ENCODE results near the gene IL17RA.
A peak's percentile ranks its signal among the peaks of the same experiment; 100 is the strongest.
"Not testable (repeated sequence)": the region's sequence is repeated elsewhere in the genome, so short reads cannot be mapped to it uniquely, and the experiment has no call there.

The IL17RA gene, protein sequence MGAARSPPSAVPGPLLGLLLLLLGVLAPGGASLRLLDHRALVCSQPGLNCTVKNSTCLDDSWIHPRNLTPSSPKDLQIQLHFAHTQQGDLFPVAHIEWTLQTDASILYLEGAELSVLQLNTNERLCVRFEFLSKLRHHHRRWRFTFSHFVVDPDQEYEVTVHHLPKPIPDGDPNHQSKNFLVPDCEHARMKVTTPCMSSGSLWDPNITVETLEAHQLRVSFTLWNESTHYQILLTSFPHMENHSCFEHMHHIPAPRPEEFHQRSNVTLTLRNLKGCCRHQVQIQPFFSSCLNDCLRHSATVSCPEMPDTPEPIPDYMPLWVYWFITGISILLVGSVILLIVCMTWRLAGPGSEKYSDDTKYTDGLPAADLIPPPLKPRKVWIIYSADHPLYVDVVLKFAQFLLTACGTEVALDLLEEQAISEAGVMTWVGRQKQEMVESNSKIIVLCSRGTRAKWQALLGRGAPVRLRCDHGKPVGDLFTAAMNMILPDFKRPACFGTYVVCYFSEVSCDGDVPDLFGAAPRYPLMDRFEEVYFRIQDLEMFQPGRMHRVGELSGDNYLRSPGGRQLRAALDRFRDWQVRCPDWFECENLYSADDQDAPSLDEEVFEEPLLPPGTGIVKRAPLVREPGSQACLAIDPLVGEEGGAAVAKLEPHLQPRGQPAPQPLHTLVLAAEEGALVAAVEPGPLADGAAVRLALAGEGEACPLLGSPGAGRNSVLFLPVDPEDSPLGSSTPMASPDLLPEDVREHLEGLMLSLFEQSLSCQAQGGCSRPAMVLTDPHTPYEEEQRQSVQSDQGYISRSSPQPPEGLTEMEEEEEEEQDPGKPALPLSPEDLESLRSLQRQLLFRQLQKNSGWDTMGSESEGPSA

DNA sequence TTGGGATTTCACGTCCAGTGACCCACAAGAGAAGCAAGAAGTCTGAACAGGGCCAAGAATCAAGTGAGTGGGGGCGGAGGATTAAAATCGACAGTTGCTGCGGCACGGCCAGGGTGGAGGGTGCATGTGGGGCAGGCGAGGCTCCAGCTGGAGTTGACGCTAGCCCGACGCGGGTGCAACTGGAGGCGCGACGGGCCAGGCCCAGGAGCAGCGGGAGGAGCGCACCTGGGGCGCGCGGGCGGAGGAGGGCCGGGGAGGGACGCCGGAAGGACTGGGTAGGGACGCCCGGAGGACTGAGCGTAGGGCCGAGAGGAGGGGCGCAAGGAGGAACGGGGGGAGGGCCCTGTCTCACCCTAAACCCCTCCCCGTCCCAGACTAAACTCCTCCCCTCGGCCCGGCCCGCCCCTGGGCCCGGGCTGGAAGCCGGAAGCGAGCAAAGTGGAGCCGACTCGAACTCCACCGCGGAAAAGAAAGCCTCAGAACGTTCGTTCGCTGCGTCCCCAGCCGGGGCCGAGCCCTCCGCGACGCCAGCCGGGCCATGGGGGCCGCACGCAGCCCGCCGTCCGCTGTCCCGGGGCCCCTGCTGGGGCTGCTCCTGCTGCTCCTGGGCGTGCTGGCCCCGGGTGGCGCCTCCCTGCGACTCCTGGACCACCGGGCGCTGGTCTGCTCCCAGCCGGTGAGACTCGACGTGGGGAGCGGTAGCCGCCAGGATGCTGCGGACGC, at the start of gene IL17RA:
Gene IL17RA, plus strand, starts transcription at position 447 of the 723 bp plus-strand sequence. Its CDS starts 92 bp downstream, at position 539.
- peak; percentile 76 to 90 (median 88) for DNase-seq

GRCh38 chr22:17035246-17035645, 49.6 kb upstream of the IL17RA start:
- no peak for DNase-seq

DNA sequence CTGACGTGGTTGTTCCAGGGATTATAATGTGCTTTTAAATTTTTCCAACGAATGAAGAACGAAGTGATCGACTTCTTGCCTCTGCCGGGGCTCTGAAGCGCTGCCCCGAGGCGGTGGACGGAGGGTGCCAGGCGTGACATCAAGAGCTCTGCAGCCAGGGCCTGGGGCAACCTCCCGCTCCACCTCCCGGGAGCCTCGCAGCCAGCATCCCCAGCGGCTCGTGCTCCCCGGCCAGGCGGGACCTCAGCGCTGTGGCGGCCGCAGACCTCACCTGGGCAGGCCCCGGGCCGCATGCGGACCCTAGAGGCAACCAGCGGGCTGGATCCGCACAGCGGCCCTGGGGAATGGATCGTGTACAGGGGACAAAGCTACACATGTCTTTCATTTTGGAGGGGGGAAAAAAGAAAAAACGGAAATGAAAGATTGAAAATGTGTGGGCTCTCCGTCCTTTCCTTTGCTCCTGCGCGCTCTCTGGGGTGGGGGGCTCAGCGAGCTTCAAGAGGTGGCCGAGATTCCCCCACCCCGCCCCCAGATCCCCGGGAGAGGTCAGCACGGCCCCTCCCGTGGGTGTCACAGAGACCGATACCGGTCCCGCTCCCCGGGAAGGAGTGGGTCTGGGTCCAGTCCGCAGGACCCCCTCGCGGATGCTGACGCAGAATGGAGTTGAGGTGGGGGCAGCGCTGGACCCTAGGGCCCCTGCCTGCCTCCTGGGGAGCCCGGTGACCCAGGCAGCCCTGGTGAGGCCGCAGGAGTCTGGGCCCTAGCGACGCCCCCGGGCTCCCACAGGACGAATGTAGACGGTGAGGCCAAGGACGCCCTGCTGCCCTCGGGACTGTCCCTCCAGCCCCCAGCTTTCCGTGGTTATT, 48.6 kb upstream of the IL17RA start:
- DNase-seq, result not testable (repeated sequence)

GRCh38 chr22:17036842-17037711, 47.7 kb upstream of the IL17RA start:
- not testable (repeated sequence) for DNase-seq

DNA sequence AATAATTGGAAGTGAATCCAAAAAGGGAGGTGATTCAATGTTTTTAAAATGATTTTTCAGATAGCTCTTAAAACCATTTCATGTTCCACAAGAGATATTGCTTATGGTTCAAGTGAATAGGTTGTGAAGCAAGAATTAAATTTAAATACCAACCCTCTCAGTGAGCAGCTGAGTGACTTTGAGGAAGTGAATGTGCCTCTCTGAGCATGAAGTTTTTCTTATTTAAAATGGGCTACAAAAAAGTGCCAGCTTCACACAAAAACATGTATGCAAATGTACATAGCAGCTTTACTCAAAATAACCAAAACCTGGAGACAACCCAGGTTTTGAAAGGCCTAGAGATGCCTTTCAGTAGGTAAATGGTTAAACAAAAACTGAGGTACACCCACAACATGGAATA, 41.3 kb upstream of the IL17RA start:
- no peak for DNase-seq

DNA sequence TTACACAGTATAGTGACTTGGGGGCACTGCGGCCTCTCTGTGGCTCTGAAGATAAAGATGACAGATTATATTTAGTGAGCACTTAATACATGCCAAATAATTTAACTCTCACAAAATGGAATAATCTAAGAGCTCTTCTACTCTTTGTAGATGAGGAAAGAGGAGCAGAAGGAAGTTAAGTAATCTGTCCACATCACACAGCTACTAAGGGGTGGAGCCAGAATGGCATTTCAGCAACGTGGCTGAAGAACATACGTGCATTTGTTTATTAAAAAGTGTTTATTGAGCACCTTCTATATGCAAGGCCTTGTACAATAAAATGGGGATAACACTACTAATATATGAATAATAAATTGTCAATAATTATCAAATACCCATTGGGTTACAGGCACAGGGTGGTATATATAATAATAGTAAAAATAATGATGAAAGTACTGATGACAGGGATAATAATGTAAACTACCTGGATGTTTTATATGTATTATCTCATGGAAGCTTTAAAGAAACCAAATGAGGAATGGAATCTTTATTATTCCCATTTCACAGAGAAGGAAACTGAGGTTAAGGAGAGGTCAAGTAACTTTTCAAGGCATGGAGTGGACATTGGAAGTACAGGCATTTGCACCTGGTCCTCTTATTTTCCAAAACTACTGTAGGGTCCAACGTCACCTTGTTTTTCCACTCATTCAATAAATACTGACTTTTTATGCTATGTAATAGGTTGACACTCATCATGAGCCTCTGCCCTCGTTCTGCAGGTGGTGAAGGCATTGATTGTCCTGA, 38.0 kb upstream of the IL17RA start:
- no peak for DNase-seq

GRCh38 chr22:17047656-17048055, 37.1 kb upstream of the IL17RA start:
- DNase-seq, result no peak

- DNase-seq, result no peak
Observed at GRCh38 chr22:17056058-17056457, 28.7 kb upstream of the IL17RA start.

- DNase-seq, result no peak
Observed at GRCh38 chr22:17056807-17057206, 28.0 kb upstream of the IL17RA start.

GRCh38 chr22:17057959-17058814, 26.6 kb upstream of the IL17RA start:
- peak in 3 of 4 experiments; percentile 10 to 26 (median 20) for DNase-seq

- no peak for DNase-seq
Observed at GRCh38 chr22:17060126-17060525, 24.7 kb upstream of the IL17RA start.

DNA sequence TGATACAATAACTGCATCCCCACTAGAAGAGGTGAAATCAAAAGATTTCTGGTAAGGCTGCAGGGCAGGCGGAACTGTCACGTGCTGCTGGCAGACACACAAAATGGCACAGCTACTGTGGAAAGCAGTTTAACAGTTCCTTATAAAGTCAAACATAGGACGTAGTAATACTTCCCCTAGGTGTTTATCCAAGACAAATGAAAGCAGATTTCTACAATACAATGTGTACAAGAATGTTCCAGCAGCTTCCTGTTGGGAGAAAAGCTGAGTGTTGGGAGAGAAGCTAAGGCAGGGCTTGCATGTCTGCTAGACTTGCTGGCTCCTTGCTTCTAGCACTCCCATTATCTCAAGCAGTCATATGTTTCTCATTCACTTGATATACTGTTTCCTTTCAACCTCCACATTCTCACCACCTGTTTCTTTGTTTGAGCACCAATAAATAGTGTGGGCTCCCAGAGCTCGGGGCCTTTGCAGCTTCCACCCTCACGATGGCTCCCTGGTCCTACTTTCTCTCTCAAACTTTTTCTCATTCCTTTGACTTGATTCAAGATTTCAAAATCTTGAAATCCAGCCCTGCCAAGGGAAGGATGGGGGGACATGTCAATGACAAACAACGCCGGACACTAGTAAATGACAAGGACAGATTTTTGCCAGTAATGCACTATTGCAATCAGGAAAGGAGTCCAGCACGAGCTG, 21.2 kb upstream of the IL17RA start:
- no peak for DNase-seq

DNA sequence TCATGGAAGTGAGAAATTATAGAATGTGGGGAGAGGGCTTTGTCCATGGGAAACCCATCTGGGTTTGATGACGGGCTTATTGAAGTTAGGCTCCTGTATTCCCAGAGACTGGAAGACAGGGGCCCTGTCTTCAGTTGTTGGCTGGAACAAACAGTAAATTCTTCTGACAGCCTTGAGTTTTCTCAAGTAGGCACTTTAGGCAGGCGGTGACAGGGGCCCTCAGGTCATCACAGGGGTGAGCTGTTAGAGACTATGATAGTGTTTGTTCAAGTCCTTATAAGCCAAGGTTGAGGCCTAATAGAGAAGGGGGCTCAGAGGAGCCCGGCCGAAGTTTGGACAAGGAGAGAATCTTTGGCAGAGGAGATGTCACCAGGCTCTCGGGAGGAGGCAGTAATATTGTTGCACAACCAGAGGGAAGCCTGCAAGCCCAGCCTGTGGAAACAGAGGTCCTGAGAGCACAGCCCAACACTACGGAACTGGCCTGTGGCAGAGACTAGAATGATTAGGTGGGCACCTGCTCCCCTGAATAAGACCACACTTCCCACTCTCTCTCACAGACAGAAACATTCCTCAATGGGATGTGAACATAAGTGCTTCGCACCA, 20.2 kb upstream of the IL17RA start:
- no peak for DNase-seq

DNA sequence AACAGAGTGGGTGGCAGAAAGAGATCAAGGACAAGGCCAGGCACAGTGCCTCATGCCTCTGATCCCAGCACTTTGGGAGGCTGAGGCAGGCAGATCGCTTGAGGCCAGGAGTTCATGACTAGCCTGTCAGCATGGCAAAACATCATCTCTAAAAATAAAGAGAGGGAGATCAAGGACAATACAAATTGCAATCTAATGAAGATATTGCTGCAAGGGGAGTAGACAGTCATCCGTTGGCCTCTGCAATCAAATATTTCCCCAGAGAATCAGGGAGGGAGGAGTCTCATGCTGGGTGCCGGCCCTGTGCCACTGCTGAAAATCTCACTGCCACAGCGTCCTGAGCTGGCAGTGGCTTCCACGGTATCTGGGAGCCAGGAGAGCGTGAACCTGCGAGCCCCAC, 19.4 kb upstream of the IL17RA start:
- no peak for DNase-seq

- DNase-seq, result no peak
Observed at GRCh38 chr22:17072877-17073276, 11.9 kb upstream of the IL17RA start.

- no peak for DNase-seq
Observed at GRCh38 chr22:17074648-17075002, 10.2 kb upstream of the IL17RA start.

DNA sequence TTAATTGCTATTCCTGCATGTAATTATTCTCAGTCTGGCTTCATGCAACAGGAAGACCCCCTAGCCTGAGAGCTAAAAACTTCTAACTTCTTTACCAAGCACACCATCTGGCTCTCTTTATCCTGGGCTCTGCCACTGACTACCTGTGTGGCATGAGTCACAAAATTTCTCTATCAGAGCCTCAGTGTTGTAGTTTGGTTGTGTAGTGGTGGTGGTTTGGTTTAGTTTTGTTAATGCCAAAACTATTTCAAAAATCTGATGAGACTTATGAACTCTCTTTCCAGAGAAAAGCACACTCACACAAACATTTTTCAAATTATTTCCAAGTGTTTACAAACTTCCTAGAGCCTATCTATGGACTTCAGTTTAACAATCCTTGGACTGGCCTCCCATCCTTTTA, 7.5 kb upstream of the IL17RA start:
- DNase-seq, result no peak

GRCh38 chr22:17079572-17079971, 5.2 kb upstream of the IL17RA start:
- no peak for DNase-seq

Data from activated CD4-positive, CD25-positive, alpha-beta regulatory T cell (primary cell).